WTC11 (cell line): Measurements from ENCODE around the gene RPGR.

Experiments used
- ZBTB21 ChIP-seq: sonication (generic); formaldehyde crosslinking; IDR thresholded peaks from 2 replicates; pipeline ENCODE4 v1.8.1; 2023; ENCODE audit warnings: mild to moderate bottlenecking, missing genetic modification reagents, borderline replicate concordance
- ZNF317 ChIP-seq: sonication (generic); formaldehyde crosslinking; IDR thresholded peaks from 2 replicates; pipeline ENCODE4 v1.8.1; 2023; ENCODE audit warnings: low read depth, mild to moderate bottlenecking, moderate library complexity, missing genetic modification reagents, borderline replicate concordance
- TF ChIP-seq, protein P1 (sequence below): fragments of 200-600 bp; IDR thresholded peaks from 2 replicates; pipeline ENCODE4 v1.8.0; 2022; ENCODE audit warnings: antibody characterized with exemption
- TF ChIP-seq, protein P2 (sequence below): sonication (generic); formaldehyde crosslinking; IDR thresholded peaks from 2 replicates; pipeline ENCODE4 v1.8.1; 2022; ENCODE audit warnings: low read depth, missing genetic modification reagents, borderline replicate concordance
- TF ChIP-seq, protein P3 (sequence below): sonication (generic); formaldehyde crosslinking; IDR thresholded peaks from 2 replicates; pipeline ENCODE4 v1.8.1; 2023; ENCODE audit warnings: mild to moderate bottlenecking, missing genetic modification reagents

DNA sequence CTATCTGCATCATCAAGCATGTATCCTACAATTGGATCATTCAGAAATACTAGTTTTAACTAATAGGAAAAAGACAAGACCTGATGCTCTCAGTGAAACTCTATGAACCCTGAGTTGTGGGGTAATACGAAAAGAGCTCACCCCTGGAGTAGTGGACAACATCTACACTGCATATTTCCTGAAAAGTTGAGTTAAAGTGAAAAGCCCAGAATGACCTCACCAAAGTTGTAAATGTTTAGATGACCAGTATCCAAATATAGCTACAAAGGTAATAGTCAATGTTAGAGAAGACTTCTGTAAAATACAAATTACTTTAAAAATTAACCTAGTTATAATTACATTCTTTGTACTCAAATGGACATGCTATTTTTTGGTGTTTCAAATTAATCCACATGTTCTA, 53.9 kb downstream of the RPGR start:
- TF ChIP-seq, protein P1, sequence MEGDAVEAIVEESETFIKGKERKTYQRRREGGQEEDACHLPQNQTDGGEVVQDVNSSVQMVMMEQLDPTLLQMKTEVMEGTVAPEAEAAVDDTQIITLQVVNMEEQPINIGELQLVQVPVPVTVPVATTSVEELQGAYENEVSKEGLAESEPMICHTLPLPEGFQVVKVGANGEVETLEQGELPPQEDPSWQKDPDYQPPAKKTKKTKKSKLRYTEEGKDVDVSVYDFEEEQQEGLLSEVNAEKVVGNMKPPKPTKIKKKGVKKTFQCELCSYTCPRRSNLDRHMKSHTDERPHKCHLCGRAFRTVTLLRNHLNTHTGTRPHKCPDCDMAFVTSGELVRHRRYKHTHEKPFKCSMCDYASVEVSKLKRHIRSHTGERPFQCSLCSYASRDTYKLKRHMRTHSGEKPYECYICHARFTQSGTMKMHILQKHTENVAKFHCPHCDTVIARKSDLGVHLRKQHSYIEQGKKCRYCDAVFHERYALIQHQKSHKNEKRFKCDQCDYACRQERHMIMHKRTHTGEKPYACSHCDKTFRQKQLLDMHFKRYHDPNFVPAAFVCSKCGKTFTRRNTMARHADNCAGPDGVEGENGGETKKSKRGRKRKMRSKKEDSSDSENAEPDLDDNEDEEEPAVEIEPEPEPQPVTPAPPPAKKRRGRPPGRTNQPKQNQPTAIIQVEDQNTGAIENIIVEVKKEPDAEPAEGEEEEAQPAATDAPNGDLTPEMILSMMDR: no peak
- TF ChIP-seq, protein P2, sequence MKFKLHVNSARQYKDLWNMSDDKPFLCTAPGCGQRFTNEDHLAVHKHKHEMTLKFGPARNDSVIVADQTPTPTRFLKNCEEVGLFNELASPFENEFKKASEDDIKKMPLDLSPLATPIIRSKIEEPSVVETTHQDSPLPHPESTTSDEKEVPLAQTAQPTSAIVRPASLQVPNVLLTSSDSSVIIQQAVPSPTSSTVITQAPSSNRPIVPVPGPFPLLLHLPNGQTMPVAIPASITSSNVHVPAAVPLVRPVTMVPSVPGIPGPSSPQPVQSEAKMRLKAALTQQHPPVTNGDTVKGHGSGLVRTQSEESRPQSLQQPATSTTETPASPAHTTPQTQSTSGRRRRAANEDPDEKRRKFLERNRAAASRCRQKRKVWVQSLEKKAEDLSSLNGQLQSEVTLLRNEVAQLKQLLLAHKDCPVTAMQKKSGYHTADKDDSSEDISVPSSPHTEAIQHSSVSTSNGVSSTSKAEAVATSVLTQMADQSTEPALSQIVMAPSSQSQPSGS (CRISPR knock-in tag): no peak
- TF ChIP-seq ZBTB21 (CRISPR knock-in tag): no peak
- TF ChIP-seq, protein P3, sequence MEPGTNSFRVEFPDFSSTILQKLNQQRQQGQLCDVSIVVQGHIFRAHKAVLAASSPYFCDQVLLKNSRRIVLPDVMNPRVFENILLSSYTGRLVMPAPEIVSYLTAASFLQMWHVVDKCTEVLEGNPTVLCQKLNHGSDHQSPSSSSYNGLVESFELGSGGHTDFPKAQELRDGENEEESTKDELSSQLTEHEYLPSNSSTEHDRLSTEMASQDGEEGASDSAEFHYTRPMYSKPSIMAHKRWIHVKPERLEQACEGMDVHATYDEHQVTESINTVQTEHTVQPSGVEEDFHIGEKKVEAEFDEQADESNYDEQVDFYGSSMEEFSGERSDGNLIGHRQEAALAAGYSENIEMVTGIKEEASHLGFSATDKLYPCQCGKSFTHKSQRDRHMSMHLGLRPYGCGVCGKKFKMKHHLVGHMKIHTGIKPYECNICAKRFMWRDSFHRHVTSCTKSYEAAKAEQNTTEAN (CRISPR knock-in tag): no peak
- TF ChIP-seq ZNF317 (CRISPR knock-in tag): no peak
